ENCODE measurements around the gene IHH.

IHH gene

GRCh38 chr2:219038600-219038999 lies 22.1 kb downstream of the IHH start:
- no peak for DNase-seq (ENCODE audit: low spot score)

GRCh38 chr2:219037783-219038499 lies 22.8 kb downstream of the IHH start:
- no peak for DNase-seq (ENCODE audit: low spot score)

GRCh38 chr2:219035942-219036341 lies 24.8 kb downstream of the IHH start:
- DNase-seq (ENCODE audit: low spot score): no peak

GRCh38 chr2:219034823-219035222 lies 25.9 kb downstream of the IHH start:
- no peak for DNase-seq (ENCODE audit: low spot score)

- no peak for DNase-seq (ENCODE audit: low spot score)
Measured at GRCh38 chr2:219032051-219032745, 28.5 kb downstream of the IHH start.

GRCh38 chr2:219031005-219031738 lies 29.5 kb downstream of the IHH start:
- DNase-seq (ENCODE audit: low spot score): no peak

- DNase-seq (ENCODE audit: low spot score): no peak
Measured at GRCh38 chr2:219030177-219030940, 30.4 kb downstream of the IHH start.

GRCh38 chr2:219029829-219030165 lies 30.9 kb downstream of the IHH start:
- peak; percentile 53 for DNase-seq (ENCODE audit: low spot score)

GRCh38 chr2:219028996-219029828 lies 31.5 kb downstream of the IHH start:
- DNase-seq (ENCODE audit: low spot score): no peak

- no peak for DNase-seq (ENCODE audit: low spot score)
Measured at GRCh38 chr2:219028141-219028540, 32.6 kb downstream of the IHH start.

GRCh38 chr2:219027511-219028055 lies 33.1 kb downstream of the IHH start:
- DNase-seq (ENCODE audit: low spot score): no peak

- no peak for DNase-seq (ENCODE audit: low spot score)
Measured at GRCh38 chr2:219026946-219027345, 33.8 kb downstream of the IHH start.

- no peak for DNase-seq (ENCODE audit: low spot score)
Measured at GRCh38 chr2:219025637-219026585, 34.8 kb downstream of the IHH start.

GRCh38 chr2:219024059-219024458 lies 36.7 kb downstream of the IHH start:
- DNase-seq (ENCODE audit: low spot score): no peak

GRCh38 chr2:219023045-219023605 lies 37.6 kb downstream of the IHH start:
- no peak for DNase-seq (ENCODE audit: low spot score)

GRCh38 chr2:219022616-219023015 lies 38.1 kb downstream of the IHH start:
- DNase-seq (ENCODE audit: low spot score): no peak

- no peak for DNase-seq (ENCODE audit: low spot score)
Measured at GRCh38 chr2:219022041-219022440, 38.7 kb downstream of the IHH start.

GRCh38 chr2:219021591-219021990 lies 39.1 kb downstream of the IHH start:
- no peak for DNase-seq (ENCODE audit: low spot score)

- DNase-seq (ENCODE audit: low spot score): no peak
Measured at GRCh38 chr2:219020604-219021365, 39.9 kb downstream of the IHH start.

Data from kidney capillary endothelial cell (primary cell).